Keratinocyte (primary cell): ENCODE measurements around the gene RASSF7.

Experiments
- CTCF ChIP-seq, 3 experiments: IDR thresholded peaks in 1 of 3; conservative IDR thresholded peaks in 1 of 3; optimal IDR thresholded peaks in 1 of 3; 2 replicates in 2 of 3; 3 replicates in 1 of 3; pipeline versions ENCODE3 to v1.5.1; 2011; ENCODE audit warnings: low read length in 3 of 3, mild to moderate bottlenecking in 3 of 3, moderate library complexity in 2 of 3, control low read depth in 1 of 3, inconsistent platforms in 1 of 3; ENCODE audit not compliant: insufficient read depth in 2 of 3; ENCODE audit errors: extremely low read depth in 1 of 3
- EZH2 ChIP-seq: IDR thresholded peaks from one replicate; pipeline ENCODE4 v1.6.1; 2012; ENCODE audit warnings: inconsistent platforms, mild to moderate bottlenecking, low read length, moderate library complexity

GRCh38 chr11:605286-606129 is 44.7 kb downstream of the RASSF7 start:
- TF ChIP-seq CTCF (optimal IDR thresholded peaks at IDR 0.05 in 1 of 3, IDR thresholded peaks at IDR 0.05 in 1 of 3, conservative IDR thresholded peaks at IDR 0.05 in 1 of 3; ENCODE audit: extremely low read depth in 1 of 3, insufficient read depth in 2 of 3, low read length in 3 of 3) = no peak
- TF ChIP-seq EZH2 = no peak
